Naive B cell (primary cell): Measurements from ENCODE around the gene INSRR. TPM values are rescaled to one million over a fixed set of nuclear protein-coding genes. Genes with fewer than 3 reads are reported as not detected.

ENCODE experiments used
- ATAC-seq, 2 donors: fragments of 150-1000 bp; cut with Tn5 transposase; 2 replicates each; pipeline ENCODE4 v1.10.0; 2021; ENCODE audit warnings: low read depth in 2 of 2, mild to moderate bottlenecking in 2 of 2, moderate library complexity in 2 of 2
- DNase-seq: peaks from one replicate; pipeline ENCODE4 v3.0.0; 2022
- H3K27ac Mint-ChIP-seq, 6 donors: one replicate each; pipeline ENCODE4 v1.8.0; 2020 to 2022; ENCODE audit warnings: mild to moderate bottlenecking in 6 of 6, mixed read lengths in 6 of 6, moderate library complexity in 5 of 6, inconsistent platforms in 2 of 6
- H3K27me3 Mint-ChIP-seq, 3 donors: one replicate each; pipeline ENCODE4 v1.8.0; 2021 to 2022; ENCODE audit warnings: mixed read lengths in 3 of 3, mild to moderate bottlenecking in 1 of 3
- H3K36me3 Mint-ChIP-seq, 2 donors: one replicate each; pipeline ENCODE4 v1.8.0; 2020 to 2022; ENCODE audit warnings: mixed read lengths in 2 of 2, inconsistent platforms in 1 of 2, mild to moderate bottlenecking in 1 of 2
- H3K4me1 Mint-ChIP-seq, 3 donors: one replicate each; pipeline ENCODE4 v1.8.0; 2020 to 2022; ENCODE audit warnings: mixed read lengths in 3 of 3, inconsistent platforms in 1 of 3, mild to moderate bottlenecking in 1 of 3, moderate library complexity in 1 of 3
- H3K4me3 Mint-ChIP-seq, 8 donors: one replicate each; pipeline ENCODE4 v1.8.0; 2020 to 2022; ENCODE audit warnings: mild to moderate bottlenecking in 8 of 8, mixed read lengths in 8 of 8, moderate library complexity in 8 of 8, inconsistent platforms in 2 of 8
- H3K9me3 Mint-ChIP-seq, 7 donors: one replicate each; pipeline ENCODE4 v1.8.0; 2020 to 2022; ENCODE audit warnings: mixed read lengths in 7 of 7, mild to moderate bottlenecking in 5 of 7, inconsistent platforms in 2 of 7, moderate library complexity in 1 of 7
- polyA plus RNA-seq, 6 donors: library from polyadenylated mRNA; unstranded; fragments of 300-500 nt; fragmentation: Illumina TruSeq; gene quantifications; one replicate each; pipeline ENCODE4 v1.2.3, GENCODE V29; 2021; ENCODE audit warnings: low read depth in 6 of 6

Gene INSRR
- polyA plus RNA-seq, 6 donors from 2014 or later = not detected

DNA sequence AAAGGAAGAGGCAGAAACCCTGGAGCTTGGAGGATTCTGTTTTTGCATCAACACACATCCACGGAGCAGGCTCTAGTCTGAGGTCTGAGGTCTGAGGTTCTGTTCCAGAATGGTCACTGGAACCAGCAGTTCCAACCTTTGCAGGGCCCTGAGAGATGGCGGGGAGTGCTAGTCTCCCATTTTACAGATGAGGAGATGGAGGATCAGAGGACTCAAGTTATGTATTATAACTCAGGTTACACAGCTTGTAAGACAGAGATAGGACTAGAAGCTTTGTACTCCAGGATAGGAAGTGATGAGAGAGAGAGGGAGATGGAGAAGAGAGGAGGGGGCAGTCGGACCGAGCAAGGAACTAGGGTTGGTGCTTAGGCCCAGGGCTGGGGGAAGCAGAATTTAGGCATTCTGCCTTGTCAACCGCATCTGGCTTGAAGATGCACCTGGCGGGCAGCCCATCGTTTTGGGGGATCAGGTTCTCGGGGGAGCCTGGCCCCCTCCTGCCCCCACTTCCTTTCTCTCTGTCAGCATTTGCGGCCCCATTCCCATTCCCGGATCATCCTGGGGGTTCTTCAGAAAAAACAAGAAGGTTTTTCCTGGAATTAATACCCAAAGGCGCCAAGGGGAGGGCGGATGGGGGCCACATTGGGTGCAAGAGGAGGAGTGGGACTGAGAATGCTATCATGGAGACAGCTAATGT is 40.2 kb upstream of the INSRR start:
- Mint-ChIP-seq H3K9me3 (no peaks in the 10 kb centered on the region), H3K27ac (peak overlapping the region in 1 of 6 donors; percentile 39), H3K4me1 (peaks cover 0 to 5% (median 2%) of the 10 kb centered on the region in 3 donors), H3K27me3 (peaks cover 27 to 78% (median 76%) of the 10 kb centered on the region in 3 donors), H3K36me3 (no peaks in the 10 kb centered on the region), H3K4me3 (no peak overlapping the region)
- ATAC-seq (no peak), DNase-seq (no peak)

DNA sequence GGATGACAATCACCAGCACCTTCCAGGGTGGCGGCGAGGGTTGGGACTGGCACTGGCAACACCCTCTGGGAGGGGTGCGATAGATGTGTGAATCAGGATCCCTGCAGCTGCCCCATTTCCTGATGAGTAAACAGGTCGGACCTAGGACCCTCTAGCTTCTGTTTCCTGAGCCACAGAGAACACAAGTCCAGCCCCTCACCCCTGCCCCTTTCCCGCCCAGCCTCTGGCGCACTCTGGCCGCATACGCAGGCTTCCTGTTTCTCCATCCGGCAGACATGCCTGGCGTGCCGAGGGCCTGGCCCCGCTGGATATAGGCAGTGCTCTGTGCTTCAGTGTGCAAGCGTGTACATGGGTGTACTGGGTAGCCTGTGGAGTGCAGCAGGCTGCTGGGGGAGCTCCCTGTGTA is 39.2 kb upstream of the INSRR start:
- DNase-seq = no peak
- peaks cover 0 to 5% (median 5%) of the 10 kb centered on the region in 3 donors for H3K4me1 Mint-ChIP-seq
- H3K4me3 Mint-ChIP-seq = peak overlapping the region in 1 of 8 donors; percentile 53
- peaks cover 27 to 83% (median 72%) of the 10 kb centered on the region in 3 donors for H3K27me3 Mint-ChIP-seq
- no peaks in the 10 kb centered on the region for H3K36me3 Mint-ChIP-seq
- ATAC-seq = no peak
- H3K9me3 Mint-ChIP-seq = no peaks in the 10 kb centered on the region
- peak overlapping the region in 1 of 6 donors; percentile 74 for H3K27ac Mint-ChIP-seq

DNA sequence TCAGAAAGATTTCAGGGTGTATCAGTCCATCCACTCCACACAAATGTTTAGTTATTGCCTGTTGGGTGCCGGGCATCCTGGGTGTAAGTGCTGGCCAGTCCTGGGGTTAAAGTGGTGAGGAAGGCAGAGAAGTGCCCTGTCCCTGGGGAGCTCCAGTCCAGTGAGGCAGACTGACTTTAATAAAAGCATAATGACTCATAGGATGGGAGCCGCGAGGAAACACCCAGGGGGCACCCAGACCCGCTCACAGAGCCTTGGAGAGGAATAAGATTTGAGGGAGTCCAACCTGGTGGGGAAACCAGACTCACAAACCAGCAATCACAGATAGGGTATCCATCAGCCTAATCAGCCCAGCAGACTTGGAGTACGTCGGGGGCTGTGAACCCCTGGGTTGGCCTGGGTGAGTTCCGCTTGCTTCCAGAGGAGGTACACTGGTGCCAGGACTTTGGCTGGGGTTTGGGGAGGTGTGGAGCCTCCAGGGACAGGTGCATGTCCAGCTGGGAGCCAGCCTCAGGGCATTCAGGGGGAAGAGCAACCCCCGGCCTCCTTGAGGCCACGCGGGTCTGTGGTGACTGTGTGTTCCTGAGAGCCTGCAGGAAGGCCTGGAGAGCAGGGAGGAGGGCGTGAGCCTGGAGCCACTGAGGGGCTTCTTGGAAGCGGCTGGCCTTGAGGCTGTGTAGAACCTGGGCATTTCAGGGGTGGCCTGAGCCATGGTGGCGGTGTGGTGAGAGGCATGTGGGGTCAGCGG is 38.3 kb upstream of the INSRR start:
- no peaks in the 10 kb centered on the region for H3K36me3 Mint-ChIP-seq
- DNase-seq = no peak
- no peak for ATAC-seq
- peaks cover 33 to 88% (median 67%) of the 10 kb centered on the region in 3 donors for H3K27me3 Mint-ChIP-seq
- no peak overlapping the region for H3K4me3 Mint-ChIP-seq
- no peak overlapping the region for H3K27ac Mint-ChIP-seq
- peaks cover 2 to 13% (median 5%) of the 10 kb centered on the region in 3 donors for H3K4me1 Mint-ChIP-seq
- no peaks in the 10 kb centered on the region for H3K9me3 Mint-ChIP-seq

DNA sequence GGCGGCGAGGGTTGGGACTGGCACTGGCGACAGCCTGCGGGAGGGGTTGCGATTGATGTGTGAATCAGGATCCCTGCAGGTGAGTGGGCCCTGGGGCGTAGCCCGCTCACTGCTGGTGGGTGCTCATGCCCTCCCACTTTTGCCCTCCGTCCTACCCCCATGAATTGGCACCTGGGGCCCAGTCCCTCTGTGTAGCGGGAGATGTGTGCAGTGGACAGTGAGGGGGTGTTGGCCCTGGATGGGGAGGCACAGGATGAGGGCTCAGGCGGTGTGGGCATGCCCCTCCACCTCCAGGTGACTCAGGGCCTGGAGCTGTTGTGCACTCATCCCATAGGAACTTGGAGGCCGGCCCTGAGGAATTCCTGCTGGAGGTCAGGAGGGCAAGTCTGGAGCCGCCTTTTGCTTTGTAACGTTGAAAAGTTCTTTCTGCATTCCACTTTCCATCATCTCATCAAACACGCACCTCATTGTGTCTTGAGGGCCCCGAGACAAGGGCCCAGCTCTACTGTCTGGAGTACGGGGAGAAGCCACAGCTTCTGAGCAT is 37.6 kb upstream of the INSRR start:
- DNase-seq (no peak), ATAC-seq (no peak)
- H3K36me3 Mint-ChIP-seq = no peaks in the 10 kb centered on the region
- no peak overlapping the region for H3K27ac Mint-ChIP-seq
- no peaks in the 10 kb centered on the region for H3K9me3 Mint-ChIP-seq
- peaks cover 5 to 20% (median 8%) of the 10 kb centered on the region in 3 donors for H3K4me1 Mint-ChIP-seq
- H3K4me3 Mint-ChIP-seq = no peak overlapping the region
- peaks cover 40 to 88% (median 64%) of the 10 kb centered on the region in 3 donors for H3K27me3 Mint-ChIP-seq

DNA sequence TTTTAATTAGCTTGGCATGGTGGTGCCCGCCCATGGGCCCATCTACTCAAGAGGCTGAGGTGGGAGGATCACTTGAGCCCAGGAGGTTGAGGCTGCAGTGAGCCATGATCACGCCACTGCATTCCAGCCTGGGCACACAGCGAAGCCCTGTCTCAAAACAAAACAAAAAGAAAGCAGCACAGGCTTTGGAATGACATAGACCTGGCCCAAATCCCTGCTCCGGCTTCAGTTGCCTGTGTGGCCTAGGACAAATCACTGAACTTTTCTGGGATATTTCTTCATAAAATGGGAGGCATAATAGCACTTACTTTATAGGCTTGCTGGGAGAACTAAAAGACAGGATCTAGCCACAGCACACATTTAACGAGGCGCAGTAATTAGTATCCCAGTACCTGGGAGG is 37.0 kb upstream of the INSRR start:
- no peaks in the 10 kb centered on the region for H3K9me3 Mint-ChIP-seq
- ATAC-seq (no peak), DNase-seq (no peak)
- no peak overlapping the region for H3K4me3 Mint-ChIP-seq
- no peak overlapping the region for H3K27ac Mint-ChIP-seq
- H3K4me1 Mint-ChIP-seq = peaks cover 5 to 20% (median 8%) of the 10 kb centered on the region in 3 donors
- peaks cover 47 to 88% (median 64%) of the 10 kb centered on the region in 3 donors for H3K27me3 Mint-ChIP-seq
- no peaks in the 10 kb centered on the region for H3K36me3 Mint-ChIP-seq

DNA sequence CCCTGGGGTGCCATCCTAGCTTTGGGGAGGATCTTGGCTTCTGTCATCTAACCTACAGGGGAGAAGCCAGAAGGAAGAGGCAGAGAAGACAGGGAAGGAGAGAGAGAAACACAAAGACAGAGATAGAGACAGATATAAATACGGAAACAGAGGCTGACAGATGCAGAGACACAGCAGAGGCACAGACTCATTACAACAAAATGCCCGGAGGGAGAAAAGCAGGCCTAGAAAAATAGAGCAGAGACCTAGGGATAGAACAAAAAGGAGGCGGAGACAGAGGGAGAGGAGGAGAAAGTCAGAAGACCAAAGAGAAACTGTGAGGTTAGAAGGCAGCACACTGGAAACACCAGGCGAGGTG is 36.5 kb upstream of the INSRR start:
- ATAC-seq (no peak), DNase-seq (no peak)
- peaks cover 52 to 90% (median 69%) of the 10 kb centered on the region in 3 donors for H3K27me3 Mint-ChIP-seq
- H3K9me3 Mint-ChIP-seq = no peaks in the 10 kb centered on the region
- H3K36me3 Mint-ChIP-seq = no peaks in the 10 kb centered on the region
- peak overlapping the region in 1 of 8 donors; percentile 10 for H3K4me3 Mint-ChIP-seq
- peak overlapping the region in 1 of 6 donors; percentile 73 for H3K27ac Mint-ChIP-seq
- peaks cover 5 to 20% (median 9%) of the 10 kb centered on the region in 3 donors for H3K4me1 Mint-ChIP-seq

DNA sequence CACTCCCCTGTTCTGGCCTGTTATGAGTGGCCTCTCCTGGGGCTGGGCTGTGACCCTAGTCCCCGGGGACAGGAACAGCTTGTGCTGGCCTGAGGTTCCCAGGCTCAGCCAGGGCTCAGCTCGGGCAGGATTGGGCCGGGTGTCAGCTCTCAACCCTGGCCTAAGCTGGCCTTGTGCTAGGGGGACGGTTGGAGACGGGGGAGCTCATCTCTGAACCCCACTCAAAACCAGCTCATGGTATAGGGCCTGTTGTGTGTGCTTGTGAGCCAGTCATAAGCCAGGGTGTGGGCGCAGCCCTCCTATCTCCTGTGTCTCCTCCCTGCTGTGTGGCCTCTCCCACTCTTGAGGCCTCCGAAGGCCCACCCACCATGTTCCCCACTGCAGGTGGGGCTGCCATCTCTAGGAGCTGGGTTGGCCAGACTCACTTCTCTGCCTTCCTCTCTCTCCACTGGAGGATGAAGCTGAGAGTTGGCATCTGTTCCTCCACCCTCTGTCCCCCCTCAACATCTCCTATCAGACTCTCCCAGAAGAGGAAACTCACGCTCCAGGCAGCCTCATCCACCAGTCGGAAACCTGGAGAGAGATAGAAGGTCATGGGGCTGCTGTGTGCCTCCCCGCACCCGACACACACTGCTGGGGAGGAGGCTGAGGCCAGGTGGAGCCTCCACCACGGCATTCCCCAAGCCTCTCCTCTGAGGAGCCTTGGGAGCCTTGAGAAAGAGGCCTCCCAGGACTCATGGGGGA is 36.0 kb upstream of the INSRR start:
- no peaks in the 10 kb centered on the region for H3K36me3 Mint-ChIP-seq
- H3K27ac Mint-ChIP-seq = peak overlapping the region in 1 of 6 donors; percentile 18
- no peak for DNase-seq
- peak overlapping the region in 1 of 8 donors; percentile 53 for H3K4me3 Mint-ChIP-seq
- H3K4me1 Mint-ChIP-seq = peaks cover 9 to 20% (median 14%) of the 10 kb centered on the region in 3 donors
- H3K9me3 Mint-ChIP-seq = no peaks in the 10 kb centered on the region
- ATAC-seq = no peak
- peaks cover 57 to 90% (median 75%) of the 10 kb centered on the region in 3 donors for H3K27me3 Mint-ChIP-seq

DNA sequence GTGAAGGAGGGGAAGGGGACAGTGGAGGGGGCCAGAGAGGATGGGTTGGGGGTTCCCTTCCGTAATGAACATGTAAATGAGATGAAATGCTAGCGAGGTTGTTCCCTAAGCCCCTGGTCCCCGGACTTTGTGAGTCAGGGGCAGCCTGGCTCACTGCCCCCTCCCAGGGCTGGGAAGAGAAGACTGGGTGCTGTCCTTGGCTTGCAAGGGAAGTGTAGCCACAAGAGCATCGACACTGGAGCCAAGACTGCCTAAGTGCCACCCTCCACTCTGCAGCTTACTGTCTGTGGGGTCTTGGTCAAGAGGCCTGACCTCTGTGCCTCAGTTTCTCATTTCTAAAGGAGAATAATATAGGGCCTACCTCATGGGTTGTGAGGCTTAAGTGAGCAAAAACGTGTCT is 35.1 kb upstream of the INSRR start:
- Mint-ChIP-seq H3K27ac (peak overlapping the region in 2 of 6 donors; percentile 29 to 58), H3K4me3 (peak overlapping the region in 4 of 8 donors; percentile 12 to 56 (median 30)), H3K27me3 (peaks cover 58 to 92% (median 78%) of the 10 kb centered on the region in 3 donors), H3K36me3 (peaks cover 0 to 1% of the 10 kb centered on the region in 2 donors), H3K4me1 (peaks cover 9 to 20% (median 14%) of the 10 kb centered on the region in 3 donors), H3K9me3 (no peaks in the 10 kb centered on the region)
- DNase-seq (no peak), ATAC-seq (no peak)

DNA sequence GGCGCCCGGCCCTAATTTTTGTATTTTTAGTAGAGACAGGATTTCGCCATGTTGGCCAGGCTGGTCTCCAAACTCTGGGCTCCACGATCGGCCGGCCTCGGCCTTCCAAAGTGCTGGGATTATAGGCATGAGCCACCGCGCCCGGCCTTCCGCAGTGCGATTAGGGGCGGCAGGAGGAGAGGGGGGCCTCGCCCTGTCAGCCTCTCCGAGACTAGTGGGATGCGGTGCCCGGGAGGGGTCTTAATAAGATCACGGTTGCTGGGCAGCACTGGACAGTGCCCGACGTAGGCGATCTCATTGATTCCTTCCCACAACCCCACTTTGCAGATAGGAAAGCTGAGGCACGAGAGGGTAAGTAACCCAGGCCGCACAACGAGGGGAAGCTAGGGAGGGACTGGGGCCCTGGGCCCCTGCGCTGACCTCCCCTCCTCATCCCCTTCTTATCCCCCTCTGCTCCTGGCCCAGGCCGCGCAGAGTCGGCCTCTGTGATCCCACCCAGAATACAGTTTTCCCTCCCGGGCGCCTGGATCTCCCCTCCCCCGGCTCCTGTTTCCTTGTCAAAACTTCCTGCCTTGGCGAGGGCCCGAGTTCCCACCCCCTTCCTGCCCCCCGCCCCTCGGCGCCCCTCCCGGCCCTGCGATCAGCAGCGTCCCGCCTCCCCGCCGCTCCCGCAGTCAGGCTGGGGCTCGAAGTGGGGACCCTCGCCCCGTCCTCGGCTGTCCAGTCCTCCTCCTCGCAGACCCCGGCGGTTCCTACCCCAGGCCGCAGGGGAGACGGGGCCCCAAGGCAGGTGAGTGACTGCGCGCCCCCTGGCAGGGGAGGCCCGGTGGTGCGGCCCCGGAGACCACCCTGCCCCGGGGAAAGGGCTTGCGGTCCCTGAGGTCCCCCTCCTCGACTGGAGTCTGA is 34.4 kb upstream of the INSRR start, which contains the start of gene PEAR1:
Gene PEAR1, plus strand, starts transcription at position 671 of the 906 bp plus-strand sequence. CDS start 10,209 bp downstream, outside the sequence.
- H3K36me3 Mint-ChIP-seq = peaks cover 0 to 8% of the 10 kb centered on the region in 2 donors
- H3K4me1 Mint-ChIP-seq = peaks cover 5 to 20% (median 14%) of the 10 kb centered on the region in 3 donors
- peak within 1 kb of the TSS in 3 of 6 donors; percentile 21 to 58 (median 29) for H3K27ac Mint-ChIP-seq
- DNase-seq = no peak
- ATAC-seq = no peak
- peaks cover 56 to 91% (median 78%) of the 10 kb centered on the region in 3 donors for H3K27me3 Mint-ChIP-seq
- H3K4me3 Mint-ChIP-seq = peak within 1 kb of the TSS; percentile 12 to 79 (median 68)
- H3K9me3 Mint-ChIP-seq = no peaks in the 10 kb centered on the region

DNA sequence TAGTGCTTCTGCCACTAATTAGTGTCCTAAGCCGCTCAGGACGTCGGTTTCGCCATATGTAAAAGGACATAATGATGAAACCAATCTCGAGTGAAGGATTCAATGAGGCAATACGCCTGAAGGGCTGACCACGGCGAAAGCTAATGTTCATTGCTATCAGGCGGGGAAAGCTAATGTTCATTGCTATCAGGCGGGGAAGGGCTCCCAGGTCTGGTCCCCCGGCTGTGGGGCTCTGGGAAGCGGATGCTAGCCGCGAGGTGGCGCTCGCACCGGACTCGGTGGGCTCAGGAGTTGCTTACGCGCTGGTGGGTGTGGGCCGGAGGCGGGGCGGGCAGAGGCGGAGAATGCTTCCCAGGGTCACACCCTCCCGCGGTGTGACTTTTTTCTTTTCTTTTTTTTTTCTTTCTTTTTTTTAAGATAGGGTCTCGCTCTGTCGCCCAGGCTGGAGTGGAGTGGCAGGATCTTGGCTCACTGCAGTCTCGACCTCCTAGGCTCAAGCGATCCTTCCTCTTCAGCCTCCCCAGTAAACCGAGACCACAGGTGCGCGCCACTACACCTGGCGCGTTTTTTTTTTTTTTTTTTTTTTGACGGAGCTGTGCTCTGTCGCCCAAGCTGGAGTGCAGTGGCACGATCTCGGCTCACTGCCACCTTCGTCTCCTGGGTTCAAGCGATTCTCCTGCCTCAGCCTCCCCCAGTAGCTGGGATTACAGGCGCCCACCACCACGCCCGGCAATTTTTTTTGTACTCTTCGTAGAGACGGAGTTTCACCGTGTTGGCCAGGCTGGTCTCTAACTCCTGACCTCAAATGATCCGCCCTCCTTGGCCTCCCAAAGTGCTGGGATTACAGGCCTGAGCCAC is 33.5 kb upstream of the INSRR start:
- Mint-ChIP-seq H3K9me3 (no peaks in the 10 kb centered on the region), H3K27me3 (peaks cover 56 to 92% (median 79%) of the 10 kb centered on the region in 3 donors), H3K36me3 (peaks cover 0 to 8% of the 10 kb centered on the region in 2 donors), H3K27ac (peak overlapping the region in 1 of 6 donors; percentile 21), H3K4me3 (peak overlapping the region; percentile 30 to 79 (median 68)), H3K4me1 (peaks cover 4 to 20% (median 14%) of the 10 kb centered on the region in 3 donors)
- ATAC-seq (peak; percentile 91 to 92), DNase-seq (peak; percentile 57)

DNA sequence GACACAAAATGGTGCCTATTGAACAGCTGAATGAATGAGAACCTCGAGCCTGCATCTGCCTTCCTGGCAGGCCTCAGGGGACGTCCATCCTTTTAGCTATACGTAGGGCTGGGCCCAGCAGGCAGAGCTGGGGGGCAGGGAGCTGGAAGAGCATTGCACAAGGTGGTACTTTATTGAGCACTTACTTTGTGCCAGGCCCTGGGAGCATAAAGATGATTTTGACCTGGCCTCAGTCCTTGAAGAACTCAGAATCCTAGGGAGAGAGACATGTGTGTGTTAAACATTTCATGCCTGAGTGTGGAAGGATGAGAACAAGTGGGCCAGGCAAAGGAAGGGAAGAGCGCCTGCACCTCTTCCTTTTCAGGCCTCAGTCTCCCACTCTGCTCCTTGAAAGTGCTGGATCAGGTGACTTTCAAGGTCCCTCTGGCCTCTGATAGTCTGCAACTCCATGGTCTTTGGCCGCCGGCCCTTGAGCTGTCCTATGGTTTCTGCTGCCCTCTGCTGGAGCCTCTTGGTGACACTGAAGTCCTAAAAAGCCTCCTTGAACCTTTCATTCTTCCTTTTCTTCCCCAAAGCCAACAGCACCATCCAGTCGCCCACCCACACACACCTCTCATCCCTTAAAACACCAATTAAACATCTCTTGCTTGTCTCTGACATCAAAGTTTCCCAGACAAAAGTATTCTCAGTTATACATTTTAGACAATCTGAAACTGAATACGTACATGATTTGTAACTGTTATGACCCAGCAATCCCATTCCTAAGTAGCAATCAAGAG is 31.1 kb upstream of the INSRR start:
- Mint-ChIP-seq H3K9me3 (no peaks in the 10 kb centered on the region), H3K4me3 (peak overlapping the region in 1 of 8 donors; percentile 6), H3K27ac (no peak overlapping the region), H3K4me1 (peaks cover 4 to 19% (median 14%) of the 10 kb centered on the region in 3 donors), H3K36me3 (peaks cover 0 to 8% of the 10 kb centered on the region in 2 donors), H3K27me3 (peaks cover 60 to 93% (median 75%) of the 10 kb centered on the region in 3 donors)
- no peak for ATAC-seq
- DNase-seq = no peak
